ENCODE data around the gene SF3B6.

DNA sequence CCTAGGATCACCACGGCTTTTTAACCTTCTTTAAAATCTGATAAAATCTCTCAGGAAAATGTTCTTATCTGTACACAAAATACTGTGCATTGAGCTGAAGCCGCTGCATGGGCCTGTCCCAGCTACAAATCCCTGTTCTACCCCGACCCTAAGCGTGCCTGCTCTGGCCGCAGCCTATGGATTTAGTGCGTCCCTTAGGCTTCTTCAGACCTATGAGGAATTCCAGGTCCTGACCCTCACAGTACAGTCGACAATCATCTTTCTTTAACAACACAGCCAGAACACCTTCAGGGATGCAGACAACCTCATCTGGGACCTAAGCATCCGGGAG, 28.5 kb downstream of the SF3B6 start:
- TF ChIP-seq, protein P1, sequence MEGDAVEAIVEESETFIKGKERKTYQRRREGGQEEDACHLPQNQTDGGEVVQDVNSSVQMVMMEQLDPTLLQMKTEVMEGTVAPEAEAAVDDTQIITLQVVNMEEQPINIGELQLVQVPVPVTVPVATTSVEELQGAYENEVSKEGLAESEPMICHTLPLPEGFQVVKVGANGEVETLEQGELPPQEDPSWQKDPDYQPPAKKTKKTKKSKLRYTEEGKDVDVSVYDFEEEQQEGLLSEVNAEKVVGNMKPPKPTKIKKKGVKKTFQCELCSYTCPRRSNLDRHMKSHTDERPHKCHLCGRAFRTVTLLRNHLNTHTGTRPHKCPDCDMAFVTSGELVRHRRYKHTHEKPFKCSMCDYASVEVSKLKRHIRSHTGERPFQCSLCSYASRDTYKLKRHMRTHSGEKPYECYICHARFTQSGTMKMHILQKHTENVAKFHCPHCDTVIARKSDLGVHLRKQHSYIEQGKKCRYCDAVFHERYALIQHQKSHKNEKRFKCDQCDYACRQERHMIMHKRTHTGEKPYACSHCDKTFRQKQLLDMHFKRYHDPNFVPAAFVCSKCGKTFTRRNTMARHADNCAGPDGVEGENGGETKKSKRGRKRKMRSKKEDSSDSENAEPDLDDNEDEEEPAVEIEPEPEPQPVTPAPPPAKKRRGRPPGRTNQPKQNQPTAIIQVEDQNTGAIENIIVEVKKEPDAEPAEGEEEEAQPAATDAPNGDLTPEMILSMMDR (IDR thresholded peaks at IDR 0.05): no peak
- TF ChIP-seq EP300 (IDR thresholded peaks at IDR 0.05): no peak
- no peak for TF ChIP-seq POLR2AphosphoS5 (IDR thresholded peaks at IDR 0.05)
- TF ChIP-seq POLR2A (IDR thresholded peaks at IDR 0.05): no peak

Measured in suprapubic skin (tissue), 4 donors.